Endothelial cell of umbilical vein (primary cell): ENCODE data around the gene FOSL2. TPM values are rescaled to one million over a fixed set of nuclear protein-coding genes. Genes with fewer than 3 reads are reported as not detected.

ENCODE experiments used
- BruUV-seq: library from RNA; stranded (reverse); fragments of 400-500 nt; replicated peaks from 2 replicates; lab custom pipeline; 2021; lab: Mats Ljungman, UMichigan
- CTCF ChIA-PET: fragments of 300-600, 350-600 bp; sonication (Branson Sonifier 250); formaldehyde crosslinking; loops from one replicate; lab custom pipeline; 2021; ENCODE audit warnings: antibody characterized with exemption, inconsistent platforms; lab: Charles Lee
- POLR2A ChIA-PET: fragments of 300-600, 350-600 bp; sonication (Branson Sonifier 250); formaldehyde crosslinking; loops from one replicate; lab custom pipeline; 2021; ENCODE audit warnings: antibody characterized with exemption, inconsistent platforms; lab: Charles Lee
- DNase-seq: peaks from one replicate; pipeline ENCODE4 v3.0.0-alpha.2; 2011; ENCODE audit warnings: low read depth, low spot score
- FAIRE-seq: peaks from 2 replicates; lab custom pipeline; 2011; peaks lifted over from hg19 to GRCh38; lab: Jason Lieb, UNC
- H2AFZ ChIP-seq: 2 replicates; pipeline ENCODE4 v1.6.0; 2012; ENCODE audit warnings: low read depth, low read length, control low read depth, inconsistent platforms
- H3K27ac ChIP-seq: 2 replicates; pipeline ENCODE4 v1.5.1; 2011; ENCODE audit warnings: low read depth, mild to moderate bottlenecking, control low read depth, low read length, moderate library complexity; ENCODE audit not compliant: insufficient read depth
- H3K27me3 ChIP-seq, 2 experiments: 2 replicates each; pipeline versions ENCODE4 v1.6.0 to v1.6.1; 2011; ENCODE audit warnings: low read length in 2 of 2, mixed read lengths in 1 of 2; ENCODE audit not compliant: control insufficient read depth in 2 of 2, insufficient read depth in 2 of 2
- H3K36me3 ChIP-seq, 2 experiments: 2 replicates in 1 of 2; 3 replicates in 1 of 2; pipeline ENCODE4 v1.5.1; 2011; ENCODE audit warnings: low read length in 2 of 2, mild to moderate bottlenecking in 1 of 2, moderate library complexity in 1 of 2; ENCODE audit not compliant: control insufficient read depth in 2 of 2, insufficient read depth in 2 of 2; ENCODE audit errors: extremely low read depth in 1 of 2
- H3K4me1 ChIP-seq: 3 replicates; pipeline ENCODE4 v1.5.1; 2011; ENCODE audit warnings: mild to moderate bottlenecking, low read length; ENCODE audit not compliant: control insufficient read depth, insufficient read depth; ENCODE audit errors: extremely low read depth
- H3K4me2 ChIP-seq: 2 replicates; pipeline ENCODE4 v1.6.1; 2011; ENCODE audit warnings: low read length, control low read depth, mixed read lengths; ENCODE audit not compliant: insufficient read depth
- H3K4me3 ChIP-seq, 3 experiments: fragments of 200-600 bp in 1 of 3; sonication (generic), shearing (Covaris generic) in 1 of 3; replicated peaks in 1 of 3; 2 replicates each; pipeline ENCODE4 v1.5.1; 2011 to 2016; ENCODE audit warnings: control low read depth in 3 of 3, low read length in 3 of 3, mild to moderate bottlenecking in 2 of 3, inconsistent platforms in 1 of 3, low read depth in 1 of 3, moderate library complexity in 1 of 3; ENCODE audit not compliant: insufficient read depth in 1 of 3
- H3K79me2 ChIP-seq: 2 replicates; pipeline ENCODE4 v1.6.0; 2012; ENCODE audit warnings: low read length, inconsistent platforms; ENCODE audit not compliant: control insufficient read depth, insufficient read depth
- H3K9ac ChIP-seq: replicated peaks from 2 replicates; pipeline ENCODE3; 2011; ENCODE audit warnings: low read length, control low read depth; ENCODE audit not compliant: insufficient read depth; ENCODE audit errors: extremely low read depth
- H3K9me1 ChIP-seq: replicated peaks from 3 replicates; pipeline ENCODE4 v1.6.0; 2011; ENCODE audit warnings: mild to moderate bottlenecking, low read length; ENCODE audit not compliant: control insufficient read depth, insufficient read depth; ENCODE audit errors: extremely low read depth
- H3K9me3 ChIP-seq: replicated peaks from 2 replicates; pipeline ENCODE4 v1.5.1; 2012; ENCODE audit warnings: low read length, inconsistent platforms; ENCODE audit not compliant: control insufficient read depth, insufficient read depth
- H4K20me1 ChIP-seq: replicated peaks from 2 replicates; pipeline ENCODE3; 2011; ENCODE audit warnings: mild to moderate bottlenecking, low read length; ENCODE audit not compliant: control insufficient read depth, insufficient read depth; ENCODE audit errors: extremely low read depth
- FOS ChIP-seq: IDR thresholded peaks from 2 replicates; pipeline ENCODE4 v1.6.1; 2011; ENCODE audit warnings: mild to moderate bottlenecking, low read length, moderate library complexity, borderline replicate concordance; ENCODE audit not compliant: insufficient read depth
- GATA2 ChIP-seq: IDR thresholded peaks from 2 replicates; pipeline ENCODE4 v1.7.0; 2011; ENCODE audit warnings: low read depth, mild to moderate bottlenecking, moderate library complexity, mixed read lengths, low read length; ENCODE audit not compliant: insufficient read length, insufficient read depth
- JUN ChIP-seq: IDR thresholded peaks from 2 replicates; pipeline ENCODE4 v1.6.1; 2011; ENCODE audit warnings: borderline replicate concordance, low read depth; ENCODE audit not compliant: insufficient read length, insufficient read depth
- MYC ChIP-seq: IDR thresholded peaks from one replicate; pipeline ENCODE4 v1.6.1; 2011; ENCODE audit warnings: mild to moderate bottlenecking, low read depth, low read length
- POLR2AphosphoS5 ChIP-seq: IDR thresholded peaks from 2 replicates; pipeline ENCODE4 v1.6.1; 2012; ENCODE audit warnings: low read depth, mild to moderate bottlenecking, control low read depth, low read length, moderate library complexity; ENCODE audit not compliant: insufficient read depth
- dilution Hi-C: fragments of 300-500 bp; cut with MboI; formaldehyde crosslinking; loops from one replicate; pipeline ENCODE4 v1.15.0; 2019; ENCODE audit warnings: low sequenced_read_pairs; ENCODE audit not compliant: extremely low pct_ligation_motif_present
- intact Hi-C: fragments of 100-400 bp; cut with micrococcal nuclease; formaldehyde crosslinking; loops from one replicate; pipeline ENCODE4 v1.10.0; 2022
- polyA plus RNA-seq, 4 experiments: library from polyadenylated mRNA; depleted of rRNA in 3 of 4; stranded (reverse) in 3 of 4; unstranded in 1 of 4; fragments of >200 nt; gene quantifications; 2 replicates each; pipeline versions ENCODE4 v1.2.1 to v1.2.3, GENCODE V29; 2011 to 2012; ENCODE audit warnings: missing spikeins in 1 of 4
- total RNA-seq: library from RNA; stranded (reverse); gene quantifications from 2 replicates; pipeline ENCODE4 v1.2.3, GENCODE V29; 2021
- TF ChIP-seq, protein P1 (sequence below), 2 donors: IDR thresholded peaks; 1 replicate in 1 of 2; 2 replicates in 1 of 2; pipeline ENCODE4 v1.5.1; 2011; ENCODE audit warnings: low read length in 2 of 2, mild to moderate bottlenecking in 2 of 2, moderate library complexity in 2 of 2, control low read depth in 1 of 2, inconsistent platforms in 1 of 2, low read depth in 1 of 2; ENCODE audit not compliant: insufficient read depth in 1 of 2; ENCODE audit errors: extremely low read depth in 1 of 2
- TF ChIP-seq, protein P2 (sequence below): IDR thresholded peaks from 2 replicates; pipeline ENCODE4 v1.6.1; 2011; ENCODE audit not compliant: insufficient read depth, insufficient read length

Gene FOSL2
- total and polyA plus RNA-seq, 2 donors (not counting 3 experiments of a cell fraction or from before 2014, with no cell fraction given), result 43.9 to 85.3 TPM

DNA sequence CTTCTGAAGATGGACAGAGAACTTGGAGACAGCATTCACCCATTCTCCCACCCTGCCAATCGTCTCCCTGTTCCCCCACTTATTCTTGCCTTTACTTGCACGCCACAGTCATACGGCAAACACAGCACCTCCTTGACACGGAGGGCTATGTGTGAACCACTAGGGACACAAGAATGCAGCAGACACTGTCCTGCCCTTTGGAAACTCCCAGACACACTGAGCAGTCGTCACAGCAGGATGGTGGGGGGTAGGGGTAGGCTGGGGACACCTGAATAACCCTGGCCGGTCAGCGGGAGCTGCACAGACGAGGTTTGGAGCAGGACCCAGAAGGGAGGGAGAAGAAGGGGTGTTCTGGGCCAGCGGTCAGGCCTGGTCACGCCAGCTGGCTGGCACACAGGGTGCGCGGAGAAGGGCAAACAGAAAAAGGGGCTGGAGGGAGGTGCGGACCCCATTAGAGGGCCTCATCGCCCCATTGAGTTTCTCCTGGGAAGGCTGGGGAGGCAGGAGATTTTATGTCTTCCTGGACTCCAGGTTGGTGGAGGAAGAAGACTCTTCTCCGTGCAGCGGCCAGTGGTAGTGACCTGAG, 40.0 kb upstream of the FOSL2 start:
- FAIRE-seq (no peak), DNase-seq (no peak)
- TF ChIP-seq GATA2 (no peak), MYC (no peak), POLR2AphosphoS5 (no peak), JUN (no peak), FOS (no peak)
- TF ChIP-seq, protein P1, sequence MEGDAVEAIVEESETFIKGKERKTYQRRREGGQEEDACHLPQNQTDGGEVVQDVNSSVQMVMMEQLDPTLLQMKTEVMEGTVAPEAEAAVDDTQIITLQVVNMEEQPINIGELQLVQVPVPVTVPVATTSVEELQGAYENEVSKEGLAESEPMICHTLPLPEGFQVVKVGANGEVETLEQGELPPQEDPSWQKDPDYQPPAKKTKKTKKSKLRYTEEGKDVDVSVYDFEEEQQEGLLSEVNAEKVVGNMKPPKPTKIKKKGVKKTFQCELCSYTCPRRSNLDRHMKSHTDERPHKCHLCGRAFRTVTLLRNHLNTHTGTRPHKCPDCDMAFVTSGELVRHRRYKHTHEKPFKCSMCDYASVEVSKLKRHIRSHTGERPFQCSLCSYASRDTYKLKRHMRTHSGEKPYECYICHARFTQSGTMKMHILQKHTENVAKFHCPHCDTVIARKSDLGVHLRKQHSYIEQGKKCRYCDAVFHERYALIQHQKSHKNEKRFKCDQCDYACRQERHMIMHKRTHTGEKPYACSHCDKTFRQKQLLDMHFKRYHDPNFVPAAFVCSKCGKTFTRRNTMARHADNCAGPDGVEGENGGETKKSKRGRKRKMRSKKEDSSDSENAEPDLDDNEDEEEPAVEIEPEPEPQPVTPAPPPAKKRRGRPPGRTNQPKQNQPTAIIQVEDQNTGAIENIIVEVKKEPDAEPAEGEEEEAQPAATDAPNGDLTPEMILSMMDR (IDR thresholded peaks at IDR 0.05; ENCODE audit: extremely low read depth in 1 of 2, insufficient read depth in 1 of 2, low read depth in 1 of 2, low read length in 2 of 2), result no peak
- TF ChIP-seq, protein P2, sequence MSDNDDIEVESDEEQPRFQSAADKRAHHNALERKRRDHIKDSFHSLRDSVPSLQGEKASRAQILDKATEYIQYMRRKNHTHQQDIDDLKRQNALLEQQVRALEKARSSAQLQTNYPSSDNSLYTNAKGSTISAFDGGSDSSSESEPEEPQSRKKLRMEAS, result no peak
- Histone ChIP-seq H3K9me1 (no peaks in the 10 kb centered on the region), H3K36me3 (no peaks in the 10 kb centered on the region), H3K4me1 (peaks cover 17% of the 10 kb centered on the region), H3K79me2 (no peaks in the 10 kb centered on the region), H3K4me2 (no peak overlapping the region), H3K9ac (no peak overlapping the region), H3K27ac (no peak overlapping the region), H3K4me3 (no peak overlapping the region), H2AFZ (no peak overlapping the region), H3K9me3 (no peaks in the 10 kb centered on the region), H4K20me1 (no peaks in the 10 kb centered on the region), H3K27me3 (no peaks in the 10 kb centered on the region)
- ChIA-PET POLR2A (no interaction called here), CTCF (interaction anchor here (0.9 kb wide), 1 partner anchor 8 kb away, joined by 3 read pairs; no protein-coding TSS in a partner anchor)
- no TSS peak for BruUV-seq
- intact Hi-C loops, result no loop called here
- dilution Hi-C loops, result no loop called here
